Prostate gland (tissue), 2 donors: ENCODE results near the gene SBK1. TPM values are rescaled to one million over a fixed set of nuclear protein-coding genes. Genes with fewer than 3 reads are reported as not detected.

Experiments used
- DNase-seq: peaks from one replicate; pipeline ENCODE4 v3.0.0-alpha.2; 2019; ENCODE audit warnings: low spot score
- H3K27ac ChIP-seq, 2 donors: fragments of 200-600 bp; sonication (generic); 2 replicates each; pipeline ENCODE4 v1.5.1; 2017 to 2019
- H3K27me3 ChIP-seq: fragments of 200-600 bp; sonication (generic); replicated peaks from 2 replicates; pipeline ENCODE4 v1.5.1; 2019; ENCODE audit not compliant: insufficient read depth
- H3K36me3 ChIP-seq, 2 donors: fragments of 200-600 bp; sonication (generic); 1 replicate in 1 of 2; 2 replicates in 1 of 2; pipeline versions ENCODE4 v1.5.1 to v1.8.1; 2017 to 2019
- H3K4me1 ChIP-seq: fragments of 200-600 bp; sonication (generic); replicated peaks from 2 replicates; pipeline ENCODE4 v1.5.1; 2019
- H3K4me3 ChIP-seq, 2 donors: fragments of 200-600 bp; sonication (generic); 2 replicates each; pipeline ENCODE4 v1.5.1; 2017 to 2019
- H3K9me3 ChIP-seq: fragments of 200-600 bp; sonication (generic); 2 replicates; pipeline ENCODE4 v1.5.1; 2017
- CTCF ChIP-seq, 4 experiments: fragments of 200-600 bp in 2 of 4; fragments of 450-650 bp in 2 of 4; sonication (generic) in 2 of 4; IDR thresholded peaks; 1 replicate in 3 of 4; 2 replicates in 1 of 4; pipeline ENCODE4 v1.5.1; 2016 to 2019; ENCODE audit warnings: antibody characterized with exemption in 4 of 4, mild to moderate bottlenecking in 2 of 4, moderate library complexity in 2 of 4
- POLR2A ChIP-seq: fragments of 450-650 bp; IDR thresholded peaks from one replicate; pipeline ENCODE4 v1.6.1; 2016; ENCODE audit warnings: antibody characterized with exemption, mild to moderate bottlenecking
- POLR2AphosphoS5 ChIP-seq: sonication (generic); formaldehyde crosslinking; IDR thresholded peaks from one replicate; pipeline ENCODE4 v1.6.1; 2017; ENCODE audit warnings: antibody characterized with exemption
- WGBS: methylation state at CpG from one replicate; pipeline ENCODE4 v1.1.5; 2018; 5-methylcytosine and 5-hydroxymethylcytosine counted together
- intact Hi-C: fragments of 100-400 bp; cut with DNase I; formaldehyde crosslinking; loops from one replicate; pipeline ENCODE4 v1.14.2; 2022
- total RNA-seq, 2 donors: library from RNA; depleted of rRNA; stranded (reverse); fragments of >200 nt; gene quantifications; one replicate each; pipeline ENCODE4 v1.1.0, GENCODE V29; 2016

The SBK1 gene
- total RNA-seq, 2 donors from 2014 or later: 5.8 to 8.1 TPM

GRCh38 chr16:28285649-28286048, 6.7 kb upstream of the SBK1 start:
- Histone ChIP-seq H3K27ac (no peak overlapping the region), H3K27me3 (no peaks in the 10 kb centered on the region), H3K9me3 (no peaks in the 10 kb centered on the region), H3K4me3 (no peak overlapping the region), H3K36me3 (no peaks in the 10 kb centered on the region), H3K4me1 (no peaks in the 10 kb centered on the region)
- TF ChIP-seq POLR2AphosphoS5: no peak
- no peak for TF ChIP-seq CTCF (IDR thresholded peaks at IDR 0.05)
- no peak for TF ChIP-seq POLR2A
- no peak for DNase-seq
- intact Hi-C loops: no loop called here
- WGBS: 61% methylated on average over 9 of the region's 9 CpGs

GRCh38 chr16:28288114-28288513, 4.2 kb upstream of the SBK1 start:
- TF ChIP-seq POLR2A (no peak), POLR2AphosphoS5 (no peak), CTCF (IDR thresholded peaks at IDR 0.05) (no peak)
- no peak for DNase-seq
- no peaks in the 10 kb centered on the region for H3K27me3 ChIP-seq
- no peak overlapping the region for H3K4me3 ChIP-seq
- intact Hi-C loops: no loop called here
- 75% methylated on average over 7 of the region's 7 CpGs for WGBS
- no peaks in the 10 kb centered on the region for H3K36me3 ChIP-seq
- no peaks in the 10 kb centered on the region for H3K9me3 ChIP-seq
- no peak overlapping the region for H3K27ac ChIP-seq
- H3K4me1 ChIP-seq: no peaks in the 10 kb centered on the region

- Histone ChIP-seq H3K4me1 (no peaks in the 10 kb centered on the region), H3K4me3 (no peak overlapping the region), H3K27ac (no peak overlapping the region), H3K9me3 (no peaks in the 10 kb centered on the region), H3K36me3 (no peaks in the 10 kb centered on the region), H3K27me3 (no peaks in the 10 kb centered on the region)
- TF ChIP-seq CTCF (IDR thresholded peaks at IDR 0.05) (no peak), POLR2AphosphoS5 (no peak), POLR2A (no peak)
- 49% methylated on average over 3 of the region's 3 CpGs for WGBS
- no peak for DNase-seq
- intact Hi-C loops: no loop called here
Observed at GRCh38 chr16:28289048-28289447, 3.3 kb upstream of the SBK1 start.

- Histone ChIP-seq H3K27ac (no peak overlapping the region), H3K4me3 (no peak overlapping the region), H3K4me1 (no peaks in the 10 kb centered on the region), H3K36me3 (no peaks in the 10 kb centered on the region), H3K27me3 (no peaks in the 10 kb centered on the region), H3K9me3 (no peaks in the 10 kb centered on the region)
- WGBS: 86% methylated on average over 10 of the region's 10 CpGs
- no peak for TF ChIP-seq POLR2A
- TF ChIP-seq CTCF (IDR thresholded peaks at IDR 0.05): no peak
- TF ChIP-seq POLR2AphosphoS5: no peak
- intact Hi-C loops: no loop called here
- DNase-seq: no peak
Observed at GRCh38 chr16:28289939-28290858, 2.1 kb upstream of the SBK1 start.

- H3K27ac ChIP-seq: no peak overlapping the region
- no peak overlapping the region for H3K4me3 ChIP-seq
- WGBS: 56% methylated on average over 11 of the region's 11 CpGs
- no peaks in the 10 kb centered on the region for H3K27me3 ChIP-seq
- intact Hi-C loops: no loop called here
- no peaks in the 10 kb centered on the region for H3K36me3 ChIP-seq
- TF ChIP-seq CTCF (IDR thresholded peaks at IDR 0.05) (no peak), POLR2A (no peak), POLR2AphosphoS5 (no peak)
- DNase-seq: no peak
- H3K9me3 ChIP-seq: no peaks in the 10 kb centered on the region
- H3K4me1 ChIP-seq: no peaks in the 10 kb centered on the region
Observed at GRCh38 chr16:28290859-28291254, 1.5 kb upstream of the SBK1 start.
